Left lung (tissue), 10 donors: ENCODE data around the gene TEK. TPM values are rescaled to one million over a fixed set of nuclear protein-coding genes. Genes with fewer than 3 reads are reported as not detected.
"Not testable (repeated sequence)": the region's sequence is repeated elsewhere in the genome, so short reads cannot be mapped to it uniquely, and the experiment has no call there.

Experiments
- ATAC-seq: fragments of 200-7000 bp; cut with Tn5 transposase; one replicate; pipeline ENCODE4 v1.9.1; 2020; ENCODE audit warnings: moderate library complexity
- DNase-seq, 4 donors: peaks; one replicate each; pipeline ENCODE4 v3.0.0-alpha.2; 2013 to 2020
- H3K27ac ChIP-seq, 2 donors: fragments of 200-600 bp; sonication (generic) in 1 of 2; one replicate each; pipeline versions ENCODE4 v1.5.0 to v1.8.0; 2020 to 2021
- H3K27me3 ChIP-seq, 2 donors: fragments of 200-600 bp; sonication (generic) in 1 of 2; one replicate each; pipeline versions ENCODE4 v1.5.0 to v1.8.0; 2020 to 2021
- H3K36me3 ChIP-seq, 2 donors: fragments of 200-600 bp; sonication (generic) in 1 of 2; one replicate each; pipeline versions ENCODE4 v1.5.0 to v1.8.0; 2020 to 2021
- H3K4me1 ChIP-seq, 2 donors: fragments of 200-600 bp; one replicate each; pipeline ENCODE4 v1.8.0; 2021
- H3K4me3 ChIP-seq, 2 donors: fragments of 200-600 bp; sonication (generic) in 1 of 2; one replicate each; pipeline versions ENCODE4 v1.5.0 to v1.8.0; 2020 to 2021; ENCODE audit warnings: mild to moderate bottlenecking in 1 of 2
- H3K9me3 ChIP-seq, 2 donors: fragments of 200-600 bp; sonication (generic) in 1 of 2; one replicate each; pipeline versions ENCODE4 v1.5.0 to v1.8.0; 2020 to 2021
- CTCF ChIP-seq, 2 donors: fragments of 200-600 bp; sonication (generic) in 1 of 2; IDR thresholded peaks; one replicate each; pipeline versions ENCODE4 v1.5.0 to v1.8.0; 2021; ENCODE audit warnings: antibody characterized with exemption in 2 of 2
- intact Hi-C, 2 donors: fragments of 100-400 bp; cut with DNase I; formaldehyde crosslinking; loops; one replicate each; pipeline versions ENCODE4 v1.11.2 to v1.14.2; 2022
- polyA plus RNA-seq, 6 donors: library from polyadenylated mRNA; unstranded; fragments of 120-200 nt; gene quantifications; one replicate each; pipeline ENCODE4 v1.2.1, GENCODE V29; 2013; ENCODE audit not compliant: insufficient read length in 6 of 6
- total RNA-seq, 2 donors: library from RNA; stranded (reverse); fragmentation: NEBNext Ultra II Directional; extraction: Animal tissue kit (Norgen Biotek cat#: 25700); gene quantifications; one replicate each; pipeline ENCODE4 v1.2.1, GENCODE V29; 2021
- donor health status: DM: no; HTN: yes; CAD: no.
- donor health status: DM: no; HTN: no; CAD: no.

TEK gene
- total and polyA plus RNA-seq, 8 donors = 20.3 to 55.6 (median 42.1) TPM

- no peak for ATAC-seq
- H3K4me3 ChIP-seq = no peak overlapping the region
- H3K27ac ChIP-seq = no peak overlapping the region
- no peaks in the 10 kb centered on the region for H3K9me3 ChIP-seq
- TF ChIP-seq CTCF (IDR thresholded peaks at IDR 0.05) = no peak
- no peaks in the 10 kb centered on the region for H3K27me3 ChIP-seq
- peaks cover 0 to 9% of the 10 kb centered on the region in 2 donors for H3K36me3 ChIP-seq
- intact Hi-C loops = no loop called here
- DNase-seq = no peak
- H3K4me1 ChIP-seq = no peaks in the 10 kb centered on the region
These were observed 101.6 kb downstream of the TEK start for GRCh38 chr9:27210588-27210987.

GRCh38 chr9:27212191-27212590, 103.2 kb downstream of the TEK start:
- intact Hi-C loops = no loop called here
- Histone ChIP-seq H3K36me3 (peaks cover 0 to 9% of the 10 kb centered on the region in 2 donors), H3K4me1 (no peaks in the 10 kb centered on the region), H3K9me3 (no peaks in the 10 kb centered on the region), H3K27me3 (no peaks in the 10 kb centered on the region), H3K27ac (no peak overlapping the region), H3K4me3 (no peak overlapping the region)
- DNase-seq (no peak), ATAC-seq (peak; percentile 38)
- TF ChIP-seq CTCF (IDR thresholded peaks at IDR 0.05) = no peak

GRCh38 chr9:27212621-27213020, 103.6 kb downstream of the TEK start:
- no peak overlapping the region for H3K27ac ChIP-seq
- TF ChIP-seq CTCF (IDR thresholded peaks at IDR 0.05) = no peak
- no peaks in the 10 kb centered on the region for H3K4me1 ChIP-seq
- DNase-seq = peak in 1 of 4 donors; percentile 53
- no peaks in the 10 kb centered on the region for H3K9me3 ChIP-seq
- no peak overlapping the region for H3K4me3 ChIP-seq
- peaks cover 0 to 9% of the 10 kb centered on the region in 2 donors for H3K36me3 ChIP-seq
- ATAC-seq = no peak
- H3K27me3 ChIP-seq = no peaks in the 10 kb centered on the region
- intact Hi-C loops = no loop called here

GRCh38 chr9:27227192-27227591, 118.2 kb downstream of the TEK start:
- ATAC-seq = no peak
- intact Hi-C loops = no loop called here
- H3K36me3 ChIP-seq = peaks cover 0 to 17% of the 10 kb centered on the region in 2 donors

GRCh38 chr9:27239648-27240047, 130.6 kb downstream of the TEK start:
- H3K4me1 ChIP-seq, H3K27me3 ChIP-seq, H3K27ac ChIP-seq, intact Hi-C loops, H3K4me3 ChIP-seq, ATAC-seq, H3K36me3 ChIP-seq: not testable (repeated sequence)
- peak in 1 of 4 donors; percentile 52 for DNase-seq
- peaks cover 0 to 47% of the 10 kb centered on the region in 2 donors for H3K9me3 ChIP-seq

More at GRCh38 chr9:27227192-27227591, 118.2 kb downstream of the TEK start:
- no peaks in the 10 kb centered on the region for H3K4me1 ChIP-seq
- no peak overlapping the region for H3K27ac ChIP-seq
- TF ChIP-seq CTCF (IDR thresholded peaks at IDR 0.05) = no peak
- H3K4me3 ChIP-seq = no peak overlapping the region
- DNase-seq = no peak
- peaks cover 0 to 20% of the 10 kb centered on the region in 2 donors for H3K9me3 ChIP-seq
- no peaks in the 10 kb centered on the region for H3K27me3 ChIP-seq

- TF ChIP-seq CTCF (IDR thresholded peaks at IDR 0.05) = peak; percentile 32 to 57
- no peaks in the 10 kb centered on the region for H3K9me3 ChIP-seq
- intact Hi-C loops = no loop called here
- peak in 3 of 4 donors; percentile 16 to 41 (median 20) for DNase-seq
- ATAC-seq = peak; percentile 99
- no peak overlapping the region for H3K27ac ChIP-seq
- no peak overlapping the region for H3K4me3 ChIP-seq
- no peaks in the 10 kb centered on the region for H3K4me1 ChIP-seq
- no peaks in the 10 kb centered on the region for H3K27me3 ChIP-seq
- H3K36me3 ChIP-seq = no peaks in the 10 kb centered on the region
These were observed 138.7 kb downstream of the TEK start for GRCh38 chr9:27247756-27248155.
